A673 (cell line): ENCODE measurements around the gene KRT71.

ENCODE experiments used
- EZH2 ChIP-seq: fragments of 200-600 bp; sonication (generic); IDR thresholded peaks from 2 replicates; pipeline ENCODE4 v1.6.1; 2017; ENCODE audit warnings: borderline replicate concordance, low read depth, mild to moderate bottlenecking, mixed read lengths, antibody characterized with exemption, low read length; ENCODE audit not compliant: poor library complexity, severe bottlenecking
- TF ChIP-seq, protein P1 (sequence below): fragments of 300-800, 200-600 bp; sonication (generic); conservative IDR thresholded peaks from 2 replicates; pipeline ENCODE4 v1.5.1; 2017; ENCODE audit warnings: low read depth, mild to moderate bottlenecking, antibody characterized with exemption, low read length, moderate library complexity, mixed read lengths

DNA sequence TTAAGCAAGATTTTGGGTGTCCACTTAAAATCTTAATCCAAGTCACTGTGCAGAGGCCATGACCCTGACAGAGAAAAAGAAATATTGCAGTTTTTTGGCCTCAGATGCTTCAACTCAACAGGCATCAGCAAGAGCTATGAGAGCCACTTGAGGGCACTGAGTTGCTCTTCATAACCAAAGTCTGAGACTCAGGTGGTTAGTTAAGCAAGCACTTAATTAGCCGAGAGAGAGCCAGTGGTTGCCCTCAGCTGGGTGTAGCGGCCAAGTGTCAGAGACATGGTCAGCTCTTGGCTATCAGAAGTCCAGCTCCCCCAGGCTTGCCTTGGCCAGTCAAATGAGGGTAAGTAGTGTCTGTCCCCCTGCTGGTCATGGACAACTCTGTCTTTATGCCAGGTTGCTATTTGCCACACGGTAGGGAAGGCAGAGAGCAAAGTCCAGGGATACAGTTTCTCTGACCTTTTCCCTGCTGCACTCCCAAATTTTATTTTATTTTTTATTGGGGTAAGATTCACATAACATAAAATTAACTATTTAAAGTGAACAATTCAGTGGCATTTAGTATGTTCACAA lies 9.0 kb upstream of the KRT71 start:
- TF ChIP-seq, protein P1, sequence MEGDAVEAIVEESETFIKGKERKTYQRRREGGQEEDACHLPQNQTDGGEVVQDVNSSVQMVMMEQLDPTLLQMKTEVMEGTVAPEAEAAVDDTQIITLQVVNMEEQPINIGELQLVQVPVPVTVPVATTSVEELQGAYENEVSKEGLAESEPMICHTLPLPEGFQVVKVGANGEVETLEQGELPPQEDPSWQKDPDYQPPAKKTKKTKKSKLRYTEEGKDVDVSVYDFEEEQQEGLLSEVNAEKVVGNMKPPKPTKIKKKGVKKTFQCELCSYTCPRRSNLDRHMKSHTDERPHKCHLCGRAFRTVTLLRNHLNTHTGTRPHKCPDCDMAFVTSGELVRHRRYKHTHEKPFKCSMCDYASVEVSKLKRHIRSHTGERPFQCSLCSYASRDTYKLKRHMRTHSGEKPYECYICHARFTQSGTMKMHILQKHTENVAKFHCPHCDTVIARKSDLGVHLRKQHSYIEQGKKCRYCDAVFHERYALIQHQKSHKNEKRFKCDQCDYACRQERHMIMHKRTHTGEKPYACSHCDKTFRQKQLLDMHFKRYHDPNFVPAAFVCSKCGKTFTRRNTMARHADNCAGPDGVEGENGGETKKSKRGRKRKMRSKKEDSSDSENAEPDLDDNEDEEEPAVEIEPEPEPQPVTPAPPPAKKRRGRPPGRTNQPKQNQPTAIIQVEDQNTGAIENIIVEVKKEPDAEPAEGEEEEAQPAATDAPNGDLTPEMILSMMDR = peak; percentile 34; the same call in 1 of the 2 replicates
- TF ChIP-seq EZH2 = no peak
